Measurements from ENCODE around the gene FTMT.

FTMT gene

GRCh38 chr5:121850272-121850671 lies 1.4 kb upstream of the FTMT start:
- no peaks in the 10 kb centered on the region for H3K4me1 ChIP-seq (ENCODE audit: low read length)

GRCh38 chr5:121853850-121854249 lies 2.2 kb downstream of the FTMT start:
- Histone ChIP-seq H3K4me1 (ENCODE audit: low read length) (no peaks in the 10 kb centered on the region), H3K9ac (ENCODE audit: low read length) (no peak overlapping the region), H3K27ac (ENCODE audit: low read length) (no peak overlapping the region), H3K36me3 (replicated peaks; ENCODE audit: low read depth, low read length) (no peaks in the 10 kb centered on the region), H2AFZ (ENCODE audit: low read depth, low read length) (no peak overlapping the region), H3K9me3 (ENCODE audit: insufficient read depth, low read length) (no peaks in the 10 kb centered on the region), H4K20me1 (ENCODE audit: insufficient read depth, low read length) (no peaks in the 10 kb centered on the region), H3K27me3 (ENCODE audit: low read depth, low read length) (no peaks in the 10 kb centered on the region), H3K79me2 (ENCODE audit: low read length) (no peaks in the 10 kb centered on the region), H3K4me2 (ENCODE audit: low read length) (no peak overlapping the region), H3K4me3 (ENCODE audit: low read length) (no peak overlapping the region)
- no peak for TF ChIP-seq CTCF (IDR thresholded peaks at IDR 0.05; ENCODE audit: low read depth, low read length)
- TF ChIP-seq EZH2phosphoT487 (IDR thresholded peaks at IDR 0.05; ENCODE audit: low read depth): no peak

More at GRCh38 chr5:121850272-121850671, 1.4 kb upstream of the FTMT start:
- H2AFZ ChIP-seq (ENCODE audit: low read depth, low read length): no peak overlapping the region
- no peaks in the 10 kb centered on the region for H3K79me2 ChIP-seq (ENCODE audit: low read length)
- no peak overlapping the region for H3K27ac ChIP-seq (ENCODE audit: low read length)
- H3K27me3 ChIP-seq (ENCODE audit: low read depth, low read length): no peaks in the 10 kb centered on the region
- no peak overlapping the region for H3K9ac ChIP-seq (ENCODE audit: low read length)
- H3K4me3 ChIP-seq (ENCODE audit: low read length): no peak overlapping the region
- H3K4me2 ChIP-seq (ENCODE audit: low read length): no peak overlapping the region
- no peaks in the 10 kb centered on the region for H3K36me3 ChIP-seq (replicated peaks; ENCODE audit: low read depth, low read length)
- no peaks in the 10 kb centered on the region for H4K20me1 ChIP-seq (ENCODE audit: insufficient read depth, low read length)
- no peaks in the 10 kb centered on the region for H3K9me3 ChIP-seq (ENCODE audit: insufficient read depth, low read length)
- TF ChIP-seq CTCF (IDR thresholded peaks at IDR 0.05; ENCODE audit: low read depth, low read length): no peak
- TF ChIP-seq EZH2phosphoT487 (IDR thresholded peaks at IDR 0.05; ENCODE audit: low read depth): no peak

- no peaks in the 10 kb centered on the region for H4K20me1 ChIP-seq (ENCODE audit: insufficient read depth, low read length)
- H3K27ac ChIP-seq (ENCODE audit: low read length): no peak overlapping the region
- no peaks in the 10 kb centered on the region for H3K27me3 ChIP-seq (ENCODE audit: low read depth, low read length)
- TF ChIP-seq EZH2phosphoT487 (IDR thresholded peaks at IDR 0.05; ENCODE audit: low read depth) (no peak), CTCF (IDR thresholded peaks at IDR 0.05; ENCODE audit: low read depth, low read length) (no peak)
- no peaks in the 10 kb centered on the region for H3K4me1 ChIP-seq (ENCODE audit: low read length)
- no peak overlapping the region for H3K4me2 ChIP-seq (ENCODE audit: low read length)
- H2AFZ ChIP-seq (ENCODE audit: low read depth, low read length): no peak overlapping the region
- H3K36me3 ChIP-seq (replicated peaks; ENCODE audit: low read depth, low read length): no peaks in the 10 kb centered on the region
- H3K79me2 ChIP-seq (ENCODE audit: low read length): no peaks in the 10 kb centered on the region
- H3K9me3 ChIP-seq (ENCODE audit: insufficient read depth, low read length): no peaks in the 10 kb centered on the region
- no peak overlapping the region for H3K4me3 ChIP-seq (ENCODE audit: low read length)
- no peak overlapping the region for H3K9ac ChIP-seq (ENCODE audit: low read length)
These were observed 11.1 kb downstream of the FTMT start for GRCh38 chr5:121862801-121863200.

- no peaks in the 10 kb centered on the region for H3K27me3 ChIP-seq (ENCODE audit: low read depth, low read length)
- no peaks in the 10 kb centered on the region for H3K4me1 ChIP-seq (ENCODE audit: low read length)
- TF ChIP-seq CTCF (IDR thresholded peaks at IDR 0.05; ENCODE audit: low read depth, low read length) (no peak), EZH2phosphoT487 (IDR thresholded peaks at IDR 0.05; ENCODE audit: low read depth) (no peak)
- H3K4me3 ChIP-seq (ENCODE audit: low read length): no peak overlapping the region
- no peaks in the 10 kb centered on the region for H4K20me1 ChIP-seq (ENCODE audit: insufficient read depth, low read length)
- no peak overlapping the region for H3K9ac ChIP-seq (ENCODE audit: low read length)
- no peak overlapping the region for H2AFZ ChIP-seq (ENCODE audit: low read depth, low read length)
- no peak overlapping the region for H3K4me2 ChIP-seq (ENCODE audit: low read length)
- H3K36me3 ChIP-seq (replicated peaks; ENCODE audit: low read depth, low read length): no peaks in the 10 kb centered on the region
- H3K9me3 ChIP-seq (ENCODE audit: insufficient read depth, low read length): no peaks in the 10 kb centered on the region
- no peak overlapping the region for H3K27ac ChIP-seq (ENCODE audit: low read length)
- no peaks in the 10 kb centered on the region for H3K79me2 ChIP-seq (ENCODE audit: low read length)
These were observed 12.1 kb downstream of the FTMT start for GRCh38 chr5:121863753-121864285.

Measured in OCI-LY3 (cell line).